Keratinocyte (primary cell): Measurements from ENCODE around the gene SNPH.

Source experiments
- EZH2 ChIP-seq: IDR thresholded peaks from one replicate; pipeline ENCODE4 v1.6.1; 2012; ENCODE audit warnings: inconsistent platforms, mild to moderate bottlenecking, low read length, moderate library complexity
- TF ChIP-seq, protein P1 (sequence below), 3 experiments: IDR thresholded peaks in 1 of 3; conservative IDR thresholded peaks in 1 of 3; optimal IDR thresholded peaks in 1 of 3; 2 replicates in 2 of 3; 3 replicates in 1 of 3; pipeline versions ENCODE3 to v1.5.1; 2011; ENCODE audit warnings: low read length in 3 of 3, mild to moderate bottlenecking in 3 of 3, moderate library complexity in 2 of 3, control low read depth in 1 of 3, inconsistent platforms in 1 of 3; ENCODE audit not compliant: insufficient read depth in 2 of 3; ENCODE audit errors: extremely low read depth in 1 of 3

DNA sequence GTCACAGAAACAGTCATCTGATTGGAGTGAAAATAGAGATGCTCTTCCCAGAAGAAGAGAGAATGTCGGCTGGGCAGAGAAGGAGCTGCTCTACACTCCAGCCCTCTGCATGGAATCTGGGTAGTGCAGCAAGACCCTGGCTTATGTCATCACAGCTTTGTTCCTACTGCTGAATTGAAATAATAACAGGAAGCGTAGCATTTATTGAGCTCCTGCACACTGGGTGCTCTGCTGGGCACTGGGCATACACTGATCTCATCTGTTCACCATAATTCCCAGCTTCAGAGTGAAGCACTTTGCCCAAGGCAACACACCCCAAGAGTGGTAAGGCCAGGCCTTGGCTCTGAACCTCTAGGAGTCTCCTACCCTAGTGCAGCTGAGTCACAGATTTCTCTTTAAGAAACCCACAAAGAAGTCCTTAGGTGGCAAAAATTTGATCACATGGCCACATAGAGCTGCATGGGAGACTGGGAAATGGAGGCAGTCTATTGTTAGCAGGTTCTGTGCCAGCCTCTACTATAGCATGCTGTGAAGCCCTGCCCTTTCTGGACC lies 66.7 kb downstream of the SNPH start:
- TF ChIP-seq, protein P1, sequence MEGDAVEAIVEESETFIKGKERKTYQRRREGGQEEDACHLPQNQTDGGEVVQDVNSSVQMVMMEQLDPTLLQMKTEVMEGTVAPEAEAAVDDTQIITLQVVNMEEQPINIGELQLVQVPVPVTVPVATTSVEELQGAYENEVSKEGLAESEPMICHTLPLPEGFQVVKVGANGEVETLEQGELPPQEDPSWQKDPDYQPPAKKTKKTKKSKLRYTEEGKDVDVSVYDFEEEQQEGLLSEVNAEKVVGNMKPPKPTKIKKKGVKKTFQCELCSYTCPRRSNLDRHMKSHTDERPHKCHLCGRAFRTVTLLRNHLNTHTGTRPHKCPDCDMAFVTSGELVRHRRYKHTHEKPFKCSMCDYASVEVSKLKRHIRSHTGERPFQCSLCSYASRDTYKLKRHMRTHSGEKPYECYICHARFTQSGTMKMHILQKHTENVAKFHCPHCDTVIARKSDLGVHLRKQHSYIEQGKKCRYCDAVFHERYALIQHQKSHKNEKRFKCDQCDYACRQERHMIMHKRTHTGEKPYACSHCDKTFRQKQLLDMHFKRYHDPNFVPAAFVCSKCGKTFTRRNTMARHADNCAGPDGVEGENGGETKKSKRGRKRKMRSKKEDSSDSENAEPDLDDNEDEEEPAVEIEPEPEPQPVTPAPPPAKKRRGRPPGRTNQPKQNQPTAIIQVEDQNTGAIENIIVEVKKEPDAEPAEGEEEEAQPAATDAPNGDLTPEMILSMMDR (optimal IDR thresholded peaks at IDR 0.05 in 1 of 3, IDR thresholded peaks at IDR 0.05 in 1 of 3, conservative IDR thresholded peaks at IDR 0.05 in 1 of 3; ENCODE audit: extremely low read depth in 1 of 3, insufficient read depth in 2 of 3, low read length in 3 of 3): no peak
- no peak for TF ChIP-seq EZH2
